GM12878 (cell line): Measurements from ENCODE around the gene ITPRIP. TPM values are rescaled to one million over a fixed set of nuclear protein-coding genes. Genes with fewer than 3 reads are reported as not detected.

ENCODE experiments used
- ATAC-seq: fragments of 200-7000 bp; cut with Tn5 transposase; 3 replicates; pipeline ENCODE4 v1.9.1; 2020; ENCODE audit warnings: mild to moderate bottlenecking, moderate library complexity
- BruUV-seq: library from RNA; stranded (reverse); fragments of 400-500 nt; replicated peaks from 2 replicates; lab custom pipeline; 2021; lab: Mats Ljungman, UMichigan
- CTCF ChIA-PET: fragments of 300-600 bp; sonication (Branson Sonifier 250); formaldehyde crosslinking; extraction: SDS; loops from one replicate; lab custom pipeline; 2021; ENCODE audit warnings: inconsistent platforms; lab: Yijun Ruan, JAX
- POLR2A ChIA-PET: fragments of 350-600 bp; formaldehyde crosslinking; extraction: SDS; loops from one replicate; lab custom pipeline; 2021; ENCODE audit warnings: inconsistent platforms; lab: Charles Lee
- RAD21 ChIA-PET: fragments of 300-600 bp; sonication (Branson Sonifier 250); formaldehyde crosslinking; loops from one replicate; lab custom pipeline; 2023; ENCODE audit warnings: antibody characterized with exemption; ENCODE audit not compliant: unreplicated experiment; lab: Charles Lee
- SMC1A ChIA-PET: fragments of 300-600 bp; sonication (Branson Sonifier 250); formaldehyde crosslinking; loops from one replicate; lab custom pipeline; 2023; ENCODE audit not compliant: unreplicated experiment, uncharacterized antibody; lab: Charles Lee
- DNase-seq: peaks from one replicate; pipeline ENCODE4 v3.0.0-alpha.2; 2011; ENCODE audit warnings: low read depth, low spot score
- FAIRE-seq: peaks from 3 replicates; lab custom pipeline; 2011; peaks lifted over from hg19 to GRCh38; lab: Jason Lieb, UNC
- H2AFZ ChIP-seq: 2 replicates; pipeline ENCODE4 v1.6.0; 2011; ENCODE audit warnings: low read depth, low read length, control low read depth; ENCODE audit not compliant: control insufficient read depth
- H3K27ac ChIP-seq: 2 replicates; pipeline ENCODE4 v1.5.1; 2011; ENCODE audit warnings: control low read depth; ENCODE audit not compliant: control insufficient read depth, insufficient read depth
- H3K27me3 ChIP-seq, 2 experiments: replicated peaks in 1 of 2; 2 replicates each; pipeline versions ENCODE4 v1.6.0 to v1.6.1; 2011; ENCODE audit warnings: low read length in 1 of 2; ENCODE audit not compliant: control insufficient read depth in 2 of 2, insufficient read depth in 2 of 2
- H3K36me3 ChIP-seq, 2 experiments: 2 replicates each; pipeline ENCODE4 v1.5.1; 2011; ENCODE audit warnings: low read length in 1 of 2; ENCODE audit not compliant: control insufficient read depth in 2 of 2, insufficient read depth in 2 of 2
- H3K4me1 ChIP-seq: 2 replicates; pipeline ENCODE4 v1.6.1; 2011; ENCODE audit warnings: mild to moderate bottlenecking, low read length, moderate library complexity, mixed read lengths; ENCODE audit not compliant: control insufficient read depth, insufficient read depth
- H3K4me2 ChIP-seq: 2 replicates; pipeline ENCODE4 v1.6.0; 2011; ENCODE audit warnings: control low read depth; ENCODE audit not compliant: control insufficient read depth, insufficient read depth
- H3K4me3 ChIP-seq: fragments of 200-600 bp; sonication (generic); 2 replicates; pipeline ENCODE4 v1.5.1; 2016
- H3K79me2 ChIP-seq: 2 replicates; pipeline ENCODE4 v1.6.0; 2011; ENCODE audit warnings: low read length; ENCODE audit not compliant: control insufficient read depth, insufficient read depth
- H3K9ac ChIP-seq: 2 replicates; pipeline ENCODE4 v1.8.0; 2011; ENCODE audit warnings: low read length, control low read depth, mixed read lengths; ENCODE audit not compliant: control insufficient read depth, insufficient read depth
- H3K9me3 ChIP-seq: replicated peaks from 3 replicates; pipeline ENCODE4 v1.5.1; 2011; ENCODE audit warnings: mild to moderate bottlenecking, low read length; ENCODE audit not compliant: control insufficient read depth, insufficient read depth
- H4K20me1 ChIP-seq: 2 replicates; pipeline ENCODE4 v1.6.0; 2011; ENCODE audit not compliant: control insufficient read depth, insufficient read depth
- ATF3 ChIP-seq: IDR thresholded peaks from 2 replicates; pipeline ENCODE4 v1.6.1; 2011; ENCODE audit warnings: low read depth, mild to moderate bottlenecking, low read length, moderate library complexity, borderline replicate concordance; ENCODE audit errors: extremely low read depth
- BACH1 ChIP-seq: fragments of 450-650 bp; IDR thresholded peaks from 2 replicates; pipeline ENCODE4 v1.6.1; 2017; ENCODE audit warnings: mild to moderate bottlenecking, borderline replicate concordance
- CBX3 ChIP-seq: fragments of 200-600 bp; sonication (generic); IDR thresholded peaks from 2 replicates; pipeline ENCODE4 v1.6.1; 2016; ENCODE audit warnings: low read depth, borderline replicate concordance
- CHD1 ChIP-seq: IDR thresholded peaks from 2 replicates; pipeline ENCODE4 v1.6.1; 2012; ENCODE audit warnings: low read depth, low read length, improper control_type of control experiment
- HDGF ChIP-seq: fragments of 450-650 bp; IDR thresholded peaks from 2 replicates; pipeline ENCODE4 v1.6.1; 2016; ENCODE audit warnings: antibody characterized with exemption
- IKZF2 ChIP-seq, 2 experiments: fragments of 450-650 bp; IDR thresholded peaks; 2 replicates each; pipeline ENCODE4 v1.6.1; 2017; ENCODE audit warnings: mild to moderate bottlenecking in 2 of 2, moderate library complexity in 2 of 2
- JUND ChIP-seq: IDR thresholded peaks from 2 replicates; pipeline ENCODE4 v1.6.1; 2012; ENCODE audit warnings: low read depth, mild to moderate bottlenecking, low read length, improper control_type of control experiment, moderate library complexity
- KDM1A ChIP-seq: fragments of 200-600 bp; sonication (generic); IDR thresholded peaks from 2 replicates; pipeline ENCODE4 v1.6.1; 2016; ENCODE audit warnings: borderline replicate concordance
- NR2C1 ChIP-seq: fragments of 450-650 bp; IDR thresholded peaks from 2 replicates; pipeline ENCODE4 v1.6.1; 2017; ENCODE audit warnings: antibody characterized with exemption, mild to moderate bottlenecking, moderate library complexity
- SIN3A ChIP-seq: IDR thresholded peaks from 2 replicates; pipeline ENCODE4 v1.6.1; 2012; ENCODE audit warnings: low read depth, low read length, improper control_type of control experiment
- SMC3 ChIP-seq: IDR thresholded peaks from 2 replicates; pipeline ENCODE4 v1.6.1; 2011; ENCODE audit warnings: low read length, improper control_type of control experiment, borderline replicate concordance
- TAF1 ChIP-seq: IDR thresholded peaks from 2 replicates; pipeline ENCODE4 v1.6.1; 2011; ENCODE audit warnings: mild to moderate bottlenecking, low read depth, low read length, borderline replicate concordance
- TCF3 ChIP-seq: IDR thresholded peaks from 2 replicates; pipeline ENCODE4 v1.6.1; 2012; ENCODE audit warnings: low read depth, mild to moderate bottlenecking, low read length, borderline replicate concordance; ENCODE audit not compliant: insufficient read depth
- ZNF217 ChIP-seq: fragments of 450-650 bp; IDR thresholded peaks from 2 replicates; pipeline ENCODE4 v1.6.1; 2017; ENCODE audit warnings: antibody characterized with exemption, mild to moderate bottlenecking
- ZZZ3 ChIP-seq: IDR thresholded peaks from 2 replicates; pipeline ENCODE4 v1.6.1; 2011; ENCODE audit warnings: low read depth; ENCODE audit not compliant: control insufficient read depth, insufficient read length
- WGBS: methylation state at CpG from one replicate; pipeline ENCODE4 v1.1.6; 2016; ENCODE audit warnings: low lambda C conversion rate; ENCODE audit not compliant: insufficient replicate concordance, insufficient coverage; ENCODE audit errors: missing lambda C conversion rate; 5-methylcytosine and 5-hydroxymethylcytosine counted together
- in situ Hi-C: fragments of 300-500 bp; cut with MboI; formaldehyde crosslinking; loops from 9 replicates; pipeline ENCODE4 v1.14.3; 2018; ENCODE audit warnings: mixed read lengths
- intact Hi-C: fragments of 100-400 bp; cut with micrococcal nuclease; formaldehyde crosslinking; loops from one replicate; pipeline ENCODE4 v1.14.2; 2022; ENCODE audit not compliant: unreplicated experiment
- polyA plus RNA-seq, 11 experiments: library from polyadenylated mRNA; depleted of rRNA in 4 of 11; unstranded in 6 of 11; stranded (reverse) in 5 of 11; fragments of >200 nt; fragmentation: Nextera tagmentation in 4 of 11; fragmentation: Illumina TruSeq in 1 of 11; extraction: Ambion mirVana in 4 of 11; extraction: Trizol in 1 of 11; gene quantifications; 1 replicate in 1 of 11; 2 replicates in 10 of 11; pipeline versions ENCODE4 v1.2.1 to v1.2.3, GENCODE V29; 2011 to 2016; ENCODE audit warnings: inconsistent platforms in 2 of 11, missing spikeins in 2 of 11, low read depth in 1 of 11
- total RNA-seq, 4 experiments: library from RNA; depleted of rRNA in 3 of 4; stranded (reverse); fragments of >200 nt in 3 of 4; fragmentation: Illumina TruSeq in 1 of 4; extraction: Trizol in 1 of 4; gene quantifications; 2 replicates each; pipeline versions ENCODE4 v1.2.1 to v1.2.3, GENCODE V29; 2013 to 2021
- TF ChIP-seq, protein P1 (sequence below): fragments of 450-650 bp; IDR thresholded peaks from 2 replicates; pipeline ENCODE4 v1.6.1; 2017; ENCODE audit warnings: mild to moderate bottlenecking, moderate library complexity
- TF ChIP-seq, protein P2 (sequence below): fragments of 450-650 bp; IDR thresholded peaks from 2 replicates; pipeline ENCODE4 v1.6.1; 2017; ENCODE audit warnings: low read depth, mild to moderate bottlenecking, moderate library complexity

The ITPRIP gene
- total and polyA plus RNA-seq, 10 of the 15 experiments (the other 5 are each of a cell fraction or from before 2014, with no cell fraction given): 0.82 to 10.4 (median 5.9) TPM

DNA sequence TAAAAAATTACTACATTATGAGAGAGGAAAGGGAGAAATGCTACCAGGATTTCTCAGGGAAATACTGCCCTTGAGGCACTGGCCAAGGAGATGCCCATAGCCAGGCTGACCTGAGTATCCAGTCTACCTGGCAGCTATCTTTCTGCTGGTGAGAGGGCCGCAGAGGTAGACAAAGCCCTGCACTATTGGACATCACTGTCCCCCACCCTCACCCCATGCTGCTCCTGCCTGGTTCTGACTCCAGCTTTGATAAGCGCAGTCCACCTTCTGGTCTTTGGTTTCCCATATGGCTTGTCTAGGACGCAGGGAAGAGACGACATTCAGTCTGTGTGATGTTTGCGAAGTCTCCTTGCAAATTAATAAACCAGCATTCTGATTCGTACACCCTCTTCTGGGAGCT lies 3.7 kb downstream of the ITPRIP start:
- Histone ChIP-seq H3K27ac (no peak overlapping the region), H3K9me3 (no peaks in the 10 kb centered on the region), H4K20me1 (peaks cover 20% of the 10 kb centered on the region), H3K4me2 (peak overlapping the region; percentile 69), H3K4me1 (peaks cover 21% of the 10 kb centered on the region), H3K9ac (no peak overlapping the region), H3K4me3 (no peak overlapping the region), H2AFZ (no peak overlapping the region), H3K36me3 (peaks cover 0 to 5% of the 10 kb centered on the region in 2 experiments; a peak in 2 of 4 replicates), H3K79me2 (peaks cover 67% of the 10 kb centered on the region), H3K27me3 (no peaks in the 10 kb centered on the region)
- ATAC-seq (no peak), FAIRE-seq (no peak), DNase-seq (no peak)
- BruUV-seq: no TSS peak
- 100% methylated on average over 6 of the region's 6 CpGs for WGBS
- ChIA-PET CTCF (interaction anchor here (0.6 to 7.2 kb wide), 6 partner anchors 14 to 60 kb away, joined by 3 to 111 read pairs (median 4); partner anchors contain the start of gene CFAP58), RAD21 (interaction anchor here (2.3 to 5.7 kb wide), 3 partner anchors 13 to 28 kb away, joined by 15 to 39 read pairs (median 27); partner anchors contain the start of gene CFAP58), SMC1A (interaction anchor here (0.7 to 7.0 kb wide), 3 partner anchors 13 to 28 kb away, joined by 4 to 58 read pairs (median 24); no protein-coding TSS in a partner anchor), POLR2A (no interaction called here)
- intact Hi-C loops: loop anchor here (10.0 kb wide), 2 partner anchors 420 to 640 kb away; partner anchors contain the start of gene STN1
- TF ChIP-seq, protein P1, sequence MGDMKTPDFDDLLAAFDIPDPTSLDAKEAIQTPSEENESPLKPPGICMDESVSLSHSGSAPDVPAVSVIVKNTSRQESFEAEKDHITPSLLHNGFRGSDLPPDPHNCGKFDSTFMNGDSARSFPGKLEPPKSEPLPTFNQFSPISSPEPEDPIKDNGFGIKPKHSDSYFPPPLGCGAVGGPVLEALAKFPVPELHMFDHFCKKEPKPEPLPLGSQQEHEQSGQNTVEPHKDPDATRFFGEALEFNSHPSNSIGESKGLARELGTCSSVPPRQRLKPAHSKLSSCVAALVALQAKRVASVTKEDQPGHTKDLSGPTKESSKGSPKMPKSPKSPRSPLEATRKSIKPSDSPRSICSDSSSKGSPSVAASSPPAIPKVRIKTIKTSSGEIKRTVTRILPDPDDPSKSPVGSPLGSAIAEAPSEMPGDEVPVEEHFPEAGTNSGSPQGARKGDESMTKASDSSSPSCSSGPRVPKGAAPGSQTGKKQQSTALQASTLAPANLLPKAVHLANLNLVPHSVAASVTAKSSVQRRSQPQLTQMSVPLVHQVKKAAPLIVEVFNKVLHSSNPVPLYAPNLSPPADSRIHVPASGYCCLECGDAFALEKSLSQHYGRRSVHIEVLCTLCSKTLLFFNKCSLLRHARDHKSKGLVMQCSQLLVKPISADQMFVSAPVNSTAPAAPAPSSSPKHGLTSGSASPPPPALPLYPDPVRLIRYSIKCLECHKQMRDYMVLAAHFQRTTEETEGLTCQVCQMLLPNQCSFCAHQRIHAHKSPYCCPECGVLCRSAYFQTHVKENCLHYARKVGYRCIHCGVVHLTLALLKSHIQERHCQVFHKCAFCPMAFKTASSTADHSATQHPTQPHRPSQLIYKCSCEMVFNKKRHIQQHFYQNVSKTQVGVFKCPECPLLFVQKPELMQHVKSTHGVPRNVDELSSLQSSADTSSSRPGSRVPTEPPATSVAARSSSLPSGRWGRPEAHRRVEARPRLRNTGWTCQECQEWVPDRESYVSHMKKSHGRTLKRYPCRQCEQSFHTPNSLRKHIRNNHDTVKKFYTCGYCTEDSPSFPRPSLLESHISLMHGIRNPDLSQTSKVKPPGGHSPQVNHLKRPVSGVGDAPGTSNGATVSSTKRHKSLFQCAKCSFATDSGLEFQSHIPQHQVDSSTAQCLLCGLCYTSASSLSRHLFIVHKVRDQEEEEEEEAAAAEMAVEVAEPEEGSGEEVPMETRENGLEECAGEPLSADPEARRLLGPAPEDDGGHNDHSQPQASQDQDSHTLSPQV: no peak
- TF ChIP-seq KDM1A: no peak
- TF ChIP-seq ZZZ3: no peak
- TF ChIP-seq JUND: no peak
- no peak for TF ChIP-seq ZNF217
- no peak for TF ChIP-seq HDGF
- TF ChIP-seq NR2C1: no peak
- TF ChIP-seq TCF3: no peak
- no peak for TF ChIP-seq CHD1
- TF ChIP-seq CBX3: no peak
- no peak for TF ChIP-seq SMC3
- TF ChIP-seq ATF3: no peak
- TF ChIP-seq IKZF2 (IDR thresholded peaks at IDR 0.05): no peak
- TF ChIP-seq SIN3A: no peak
- TF ChIP-seq, protein P2, sequence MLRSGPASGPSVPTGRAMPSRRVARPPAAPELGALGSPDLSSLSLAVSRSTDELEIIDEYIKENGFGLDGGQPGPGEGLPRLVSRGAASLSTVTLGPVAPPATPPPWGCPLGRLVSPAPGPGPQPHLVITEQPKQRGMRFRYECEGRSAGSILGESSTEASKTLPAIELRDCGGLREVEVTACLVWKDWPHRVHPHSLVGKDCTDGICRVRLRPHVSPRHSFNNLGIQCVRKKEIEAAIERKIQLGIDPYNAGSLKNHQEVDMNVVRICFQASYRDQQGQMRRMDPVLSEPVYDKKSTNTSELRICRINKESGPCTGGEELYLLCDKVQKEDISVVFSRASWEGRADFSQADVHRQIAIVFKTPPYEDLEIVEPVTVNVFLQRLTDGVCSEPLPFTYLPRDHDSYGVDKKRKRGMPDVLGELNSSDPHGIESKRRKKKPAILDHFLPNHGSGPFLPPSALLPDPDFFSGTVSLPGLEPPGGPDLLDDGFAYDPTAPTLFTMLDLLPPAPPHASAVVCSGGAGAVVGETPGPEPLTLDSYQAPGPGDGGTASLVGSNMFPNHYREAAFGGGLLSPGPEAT: no peak
- TF ChIP-seq TAF1: no peak
- TF ChIP-seq BACH1: no peak
- in situ Hi-C loops: no loop called here
